HG03571 (cell line): ENCODE results near the gene KIF22.

ENCODE experiments used
- ATAC-seq: cut with Tn5 transposase; IDR thresholded peaks from one replicate; pipeline ENCODE4 v1.9.1; 2021; ENCODE audit not compliant: unreplicated experiment

KIF22 gene

GRCh38 chr16:29836623-29837022 lies 46.1 kb downstream of the KIF22 start:
- no peak for ATAC-seq

GRCh38 chr16:29837841-29838240 lies 47.3 kb downstream of the KIF22 start:
- ATAC-seq = no peak

DNA sequence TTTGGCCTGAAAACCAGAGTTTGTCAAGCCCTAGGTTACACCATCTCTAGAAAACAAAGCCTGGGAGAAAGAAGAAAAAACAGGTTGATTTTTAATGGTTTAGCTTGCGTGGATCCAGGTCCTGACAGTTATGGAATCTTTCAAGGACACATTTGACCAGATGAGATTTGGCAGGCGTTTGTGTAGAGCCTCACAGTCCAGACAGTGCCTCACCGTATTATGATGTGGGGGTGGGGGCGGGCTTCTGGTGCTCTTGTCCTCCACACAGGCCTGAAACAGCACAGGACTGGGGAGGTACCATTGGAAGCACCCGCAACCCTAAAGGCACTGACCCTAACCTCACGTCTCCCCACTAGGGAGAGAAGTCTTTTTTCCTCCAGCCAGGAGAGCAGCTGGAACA lies 49.3 kb downstream of the KIF22 start:
- no peak for ATAC-seq

- no peak for ATAC-seq
Measured at GRCh38 chr16:29840240-29840639, 49.7 kb downstream of the KIF22 start.

GRCh38 chr16:29841631-29842030 lies 51.1 kb downstream of the KIF22 start:
- no peak for ATAC-seq

GRCh38 chr16:29842732-29843346 lies 52.3 kb downstream of the KIF22 start:
- no peak for ATAC-seq

DNA sequence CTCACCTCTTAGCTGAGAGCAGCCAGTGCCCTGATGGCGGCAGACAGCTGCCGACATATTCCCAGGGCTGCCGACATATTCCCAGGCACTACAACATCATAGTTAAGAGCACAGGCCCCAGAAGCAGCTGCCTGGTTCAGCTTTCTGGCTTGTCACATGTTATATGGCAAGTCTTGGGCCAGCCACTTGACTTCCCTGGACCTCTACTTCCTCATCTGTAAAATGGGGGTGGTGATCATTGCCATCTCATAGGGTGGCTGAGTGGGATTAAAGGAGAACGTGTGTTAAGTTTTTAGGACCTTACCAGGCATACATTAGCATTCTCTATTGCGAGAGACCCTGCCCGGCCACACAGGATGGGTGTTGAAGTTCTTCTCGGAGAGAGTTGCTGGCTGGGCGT lies 53.4 kb downstream of the KIF22 start:
- ATAC-seq = no peak

- ATAC-seq = no peak
Measured at GRCh38 chr16:29844575-29845331, 54.2 kb downstream of the KIF22 start.

DNA sequence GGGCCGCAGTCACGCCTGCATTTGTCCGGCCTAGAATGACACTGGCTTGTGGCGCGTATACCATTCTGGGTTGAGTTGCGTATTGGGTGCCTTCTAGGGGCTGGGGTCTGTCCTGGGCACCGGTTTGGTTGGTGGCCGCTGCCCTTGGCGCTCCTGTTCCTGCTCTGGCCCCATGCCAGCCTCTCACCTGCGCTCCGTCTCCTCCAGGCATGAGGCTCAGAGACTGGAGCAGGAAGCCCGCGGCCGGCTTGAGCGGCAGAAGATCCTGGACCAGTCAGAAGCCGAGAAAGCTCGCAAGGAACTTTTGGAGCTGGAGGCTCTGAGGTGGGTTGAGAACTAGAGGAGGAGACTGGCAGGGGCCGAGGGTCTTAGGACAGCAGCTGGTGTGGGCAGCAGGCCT lies 55.1 kb downstream of the KIF22 start:
- no peak for ATAC-seq

- no peak for ATAC-seq
Measured at GRCh38 chr16:29848420-29849297, 58.1 kb downstream of the KIF22 start.

DNA sequence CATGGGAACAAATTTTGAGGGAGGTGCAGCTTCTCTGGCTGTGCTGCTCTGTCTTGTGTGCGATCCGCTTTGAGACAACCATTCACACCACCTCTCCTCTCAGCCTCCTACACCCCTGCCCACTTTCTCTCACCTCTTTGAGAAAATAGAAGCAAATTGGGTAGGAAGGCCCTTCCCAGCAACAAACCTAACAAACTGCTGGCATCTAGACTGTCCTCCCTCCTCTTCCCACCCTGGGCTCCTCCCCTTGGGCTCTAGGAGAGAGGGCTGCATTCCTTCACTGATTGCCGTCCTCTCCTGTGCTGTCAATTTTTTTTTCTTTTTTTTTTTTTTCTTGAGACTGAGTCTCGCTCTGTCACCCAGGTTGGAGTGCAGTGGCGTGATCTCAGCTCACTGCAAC lies 59.0 kb downstream of the KIF22 start:
- ATAC-seq = no peak

- ATAC-seq = no peak
Measured at GRCh38 chr16:29850998-29851397, 60.4 kb downstream of the KIF22 start.

DNA sequence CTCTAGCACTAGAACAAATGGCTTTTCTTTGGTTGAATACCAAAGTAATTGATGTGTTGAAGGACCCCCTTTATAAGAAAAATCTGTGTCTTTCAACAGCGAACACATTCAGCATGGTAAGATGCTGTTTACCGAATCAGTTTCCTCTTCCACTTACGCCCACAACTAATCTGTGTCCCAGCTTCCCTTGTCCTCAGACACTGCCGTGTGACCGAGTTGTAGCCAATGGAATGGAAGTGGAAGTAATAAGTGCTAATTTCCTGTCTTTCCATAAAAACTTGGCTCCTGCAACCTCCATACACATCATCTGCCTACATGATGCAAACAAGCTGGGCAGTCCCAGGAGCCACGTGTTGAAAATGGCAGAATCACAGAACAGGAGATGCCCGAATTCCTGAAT lies 62.1 kb downstream of the KIF22 start:
- ATAC-seq = no peak

DNA sequence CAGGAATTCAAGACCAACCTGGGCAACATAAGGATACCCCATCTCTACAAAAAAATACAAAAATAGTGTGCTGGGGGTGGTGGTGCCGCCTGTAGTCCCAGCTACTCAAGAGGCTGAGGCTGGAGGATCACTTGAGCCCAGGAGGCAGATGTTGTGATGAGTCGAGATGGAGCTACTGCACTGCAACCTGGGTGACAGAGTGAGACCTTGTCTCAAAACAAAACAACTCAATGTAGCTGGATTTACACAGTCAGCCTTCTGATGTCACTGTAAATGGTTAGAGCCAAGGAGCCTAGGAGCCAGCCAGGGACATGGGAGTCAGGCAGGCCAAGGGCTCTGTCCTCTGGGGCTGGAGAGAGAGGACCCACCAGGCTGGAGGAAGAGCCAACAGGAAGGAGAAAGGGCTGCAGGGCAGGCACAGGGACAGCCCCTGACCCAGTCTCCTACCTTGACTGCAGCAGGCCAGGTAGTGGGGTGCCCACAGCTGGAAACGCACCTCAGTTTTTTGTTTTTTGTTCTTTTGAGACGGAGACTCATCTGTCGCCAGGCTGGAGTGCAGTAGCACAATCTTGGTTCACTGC lies 64.1 kb downstream of the KIF22 start:
- no peak for ATAC-seq
